DND-41 (cell line): Measurements from ENCODE around the gene RBP7.

ENCODE experiments used
- ATAC-seq: fragments of 200-7000 bp; cut with Tn5 transposase; 3 replicates; pipeline ENCODE4 v1.9.1; 2021; ENCODE audit warnings: low read depth; ENCODE audit not compliant: insufficient read depth
- DNase-seq: peaks from one replicate; pipeline ENCODE4 v3.0.0-alpha.2; 2020
- H2AFZ ChIP-seq: 2 replicates; pipeline ENCODE4 v1.6.0; 2012; ENCODE audit warnings: low read depth, low read length
- H3K27ac ChIP-seq: 2 replicates; pipeline ENCODE4 v1.5.1; 2012; ENCODE audit warnings: low read length, inconsistent platforms
- H3K27me3 ChIP-seq: fragments of 200-600 bp; sonication (generic); 2 replicates; pipeline ENCODE4 v1.6.0; 2012; ENCODE audit warnings: low read length, mild to moderate bottlenecking, inconsistent platforms; ENCODE audit not compliant: insufficient read depth, poor library complexity
- H3K36me3 ChIP-seq: 2 replicates; pipeline ENCODE4 v1.5.1; 2012; ENCODE audit warnings: low read length, inconsistent platforms; ENCODE audit not compliant: insufficient read depth
- H3K4me1 ChIP-seq: 2 replicates; pipeline ENCODE4 v1.5.1; 2012; ENCODE audit warnings: mild to moderate bottlenecking, low read length; ENCODE audit not compliant: insufficient read depth
- H3K4me2 ChIP-seq: 2 replicates; pipeline ENCODE4 v1.6.0; 2012; ENCODE audit warnings: mild to moderate bottlenecking, moderate library complexity, low read length, inconsistent platforms; ENCODE audit not compliant: insufficient read depth
- H3K4me3 ChIP-seq, 2 experiments: fragments of 200-600 bp in 1 of 2; shearing (Covaris generic) in 1 of 2; 2 replicates each; pipeline ENCODE4 v1.5.1; 2012 to 2016; ENCODE audit warnings: inconsistent platforms in 2 of 2, low read length in 2 of 2, mild to moderate bottlenecking in 2 of 2, low read depth in 1 of 2, moderate library complexity in 1 of 2
- H3K79me2 ChIP-seq: 2 replicates; pipeline ENCODE4 v1.6.0; 2012; ENCODE audit warnings: low read length, inconsistent platforms; ENCODE audit not compliant: insufficient read depth
- H3K9ac ChIP-seq: 2 replicates; pipeline ENCODE4 v1.6.0; 2012; ENCODE audit warnings: low read depth, mild to moderate bottlenecking, inconsistent platforms, low read length, moderate library complexity
- H3K9me3 ChIP-seq: 2 replicates; pipeline ENCODE4 v1.5.1; 2012; ENCODE audit warnings: low read length, moderate library complexity, mild to moderate bottlenecking, inconsistent platforms; ENCODE audit not compliant: insufficient read depth, severe bottlenecking
- H4K20me1 ChIP-seq: 2 replicates; pipeline ENCODE4 v1.6.0; 2012; ENCODE audit warnings: low read length; ENCODE audit not compliant: insufficient read depth
- EZH2 ChIP-seq: IDR thresholded peaks from 3 replicates; pipeline ENCODE4 v1.6.1; 2012; ENCODE audit warnings: borderline replicate concordance, low read depth, mild to moderate bottlenecking, moderate library complexity, low read length, inconsistent platforms; ENCODE audit not compliant: severe bottlenecking
- TF ChIP-seq, protein P1 (sequence below): IDR thresholded peaks from 2 replicates; pipeline ENCODE4 v1.5.1; 2012; ENCODE audit warnings: borderline replicate concordance, low read length, moderate library complexity, mild to moderate bottlenecking; ENCODE audit not compliant: poor library complexity, severe bottlenecking; ENCODE audit errors: extremely low read depth

RBP7 gene

DNA sequence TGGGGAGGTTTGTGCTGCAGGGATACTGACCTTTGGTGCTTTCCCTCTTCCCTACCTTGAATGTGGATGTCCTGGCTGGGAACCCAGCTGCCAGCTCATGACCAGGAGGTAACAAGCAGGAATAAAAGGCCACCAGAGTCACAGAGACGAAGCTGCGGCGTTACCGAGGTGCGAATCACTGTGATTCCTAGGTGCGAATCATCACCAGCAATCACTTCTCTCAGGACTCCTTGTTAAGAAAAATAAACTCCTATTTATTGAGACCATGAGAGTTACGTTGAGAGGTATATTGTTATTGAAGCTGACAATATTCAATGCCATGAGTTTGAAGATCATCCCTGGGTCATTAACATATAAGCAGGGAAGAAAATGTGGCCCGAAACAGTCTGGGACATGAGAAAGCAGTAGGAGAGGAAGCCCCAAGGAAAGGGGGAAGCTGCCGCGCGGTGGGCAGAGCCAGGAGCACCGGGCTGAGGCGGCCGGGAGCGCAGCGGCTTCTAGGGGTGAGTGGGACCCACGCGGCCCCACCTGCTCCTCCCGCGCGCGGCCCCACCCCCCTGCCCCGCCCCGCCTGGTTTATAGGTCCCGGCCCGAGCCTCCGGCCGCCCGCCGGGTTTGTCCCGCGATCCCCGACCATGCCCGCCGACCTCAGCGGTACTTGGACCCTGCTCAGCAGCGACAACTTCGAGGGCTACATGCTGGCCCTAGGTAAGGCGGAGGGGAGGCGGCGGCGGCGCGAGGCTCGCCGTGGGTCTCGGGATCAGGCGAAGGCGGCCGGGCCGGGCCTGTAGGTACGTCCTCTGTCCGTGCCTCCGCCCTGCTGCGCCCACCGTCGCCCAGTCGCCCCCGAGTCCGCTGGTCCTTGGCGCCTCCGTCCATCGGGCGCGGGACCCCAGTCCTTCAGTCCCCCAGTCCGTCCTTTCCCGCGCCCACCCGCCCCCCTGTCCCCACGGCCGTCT is at the start of gene RBP7:
Gene RBP7 (plus strand): TSS at position 605 of the 959 bp plus-strand sequence. CDS start 31 bp downstream, at position 636.
- no peak within 1 kb of the TSS for H3K4me3 ChIP-seq
- TF ChIP-seq, protein P1, sequence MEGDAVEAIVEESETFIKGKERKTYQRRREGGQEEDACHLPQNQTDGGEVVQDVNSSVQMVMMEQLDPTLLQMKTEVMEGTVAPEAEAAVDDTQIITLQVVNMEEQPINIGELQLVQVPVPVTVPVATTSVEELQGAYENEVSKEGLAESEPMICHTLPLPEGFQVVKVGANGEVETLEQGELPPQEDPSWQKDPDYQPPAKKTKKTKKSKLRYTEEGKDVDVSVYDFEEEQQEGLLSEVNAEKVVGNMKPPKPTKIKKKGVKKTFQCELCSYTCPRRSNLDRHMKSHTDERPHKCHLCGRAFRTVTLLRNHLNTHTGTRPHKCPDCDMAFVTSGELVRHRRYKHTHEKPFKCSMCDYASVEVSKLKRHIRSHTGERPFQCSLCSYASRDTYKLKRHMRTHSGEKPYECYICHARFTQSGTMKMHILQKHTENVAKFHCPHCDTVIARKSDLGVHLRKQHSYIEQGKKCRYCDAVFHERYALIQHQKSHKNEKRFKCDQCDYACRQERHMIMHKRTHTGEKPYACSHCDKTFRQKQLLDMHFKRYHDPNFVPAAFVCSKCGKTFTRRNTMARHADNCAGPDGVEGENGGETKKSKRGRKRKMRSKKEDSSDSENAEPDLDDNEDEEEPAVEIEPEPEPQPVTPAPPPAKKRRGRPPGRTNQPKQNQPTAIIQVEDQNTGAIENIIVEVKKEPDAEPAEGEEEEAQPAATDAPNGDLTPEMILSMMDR = no peak
- no peak for TF ChIP-seq EZH2
- no peaks in the 10 kb centered on the region for H3K9me3 ChIP-seq
- H3K36me3 ChIP-seq = no peaks in the 10 kb centered on the region
- no peak within 1 kb of the TSS for H3K4me2 ChIP-seq
- no peaks in the 10 kb centered on the region for H3K79me2 ChIP-seq
- no peak within 1 kb of the TSS for H2AFZ ChIP-seq
- DNase-seq (no peak), ATAC-seq (no peak)
- no peak within 1 kb of the TSS for H3K27ac ChIP-seq
- H3K27me3 ChIP-seq = no peaks in the 10 kb centered on the region
- H4K20me1 ChIP-seq = no peaks in the 10 kb centered on the region
- H3K9ac ChIP-seq = no peak within 1 kb of the TSS
- H3K4me1 ChIP-seq = no peaks in the 10 kb centered on the region

DNA sequence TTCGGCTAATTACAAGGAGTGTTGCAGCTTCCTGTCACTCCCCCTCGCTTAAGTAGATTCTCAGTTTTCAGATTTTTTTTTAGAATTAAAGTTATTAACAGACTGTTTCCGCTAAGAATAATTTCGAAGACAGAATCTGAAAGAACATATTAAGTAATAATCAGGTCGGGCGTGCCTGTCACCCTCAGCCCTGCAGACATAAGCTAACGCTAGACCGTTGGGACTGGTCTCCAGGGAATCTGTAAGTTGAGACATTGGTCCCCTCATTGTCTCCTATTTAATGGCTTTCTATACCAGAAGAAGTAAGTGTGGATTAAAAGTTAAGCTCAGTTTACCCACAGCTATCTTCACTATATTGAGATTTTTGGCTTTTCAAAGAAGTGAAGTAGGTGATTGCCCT is 39.3 kb upstream of the RBP7 start:
- Histone ChIP-seq H3K36me3 (no peaks in the 10 kb centered on the region), H3K9me3 (no peaks in the 10 kb centered on the region), H3K27ac (no peak overlapping the region), H3K79me2 (no peaks in the 10 kb centered on the region), H3K9ac (no peak overlapping the region), H2AFZ (no peak overlapping the region), H3K4me1 (no peaks in the 10 kb centered on the region), H4K20me1 (no peaks in the 10 kb centered on the region), H3K4me3 (no peak overlapping the region), H3K27me3 (no peaks in the 10 kb centered on the region), H3K4me2 (no peak overlapping the region)
- DNase-seq (no peak), ATAC-seq (no peak)
- TF ChIP-seq EZH2 = no peak
- TF ChIP-seq, protein P1 = no peak

DNA sequence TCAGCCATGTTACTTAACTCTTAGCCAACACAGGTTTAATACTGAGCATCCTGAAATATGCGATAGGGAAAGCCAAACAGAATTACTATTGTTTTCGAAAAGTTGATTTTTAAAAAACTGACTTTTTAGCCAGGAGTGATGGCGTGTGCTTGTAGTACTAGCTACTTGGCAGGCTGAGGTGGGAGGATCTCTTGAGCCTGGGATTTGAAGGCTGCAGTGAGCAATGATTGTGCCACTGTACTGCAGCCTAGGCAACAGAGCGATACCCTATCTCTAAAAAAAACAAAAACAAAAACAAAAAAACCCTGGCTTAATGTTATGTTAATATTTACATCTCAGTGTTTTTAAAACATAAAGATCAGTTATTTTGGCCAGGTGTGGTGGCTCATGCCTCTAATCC is 37.0 kb upstream of the RBP7 start:
- Histone ChIP-seq H3K9me3 (no peaks in the 10 kb centered on the region), H3K9ac (no peak overlapping the region), H3K4me1 (no peaks in the 10 kb centered on the region), H3K27me3 (no peaks in the 10 kb centered on the region), H3K36me3 (no peaks in the 10 kb centered on the region), H4K20me1 (no peaks in the 10 kb centered on the region), H3K27ac (no peak overlapping the region), H3K4me3 (no peak overlapping the region), H3K79me2 (no peaks in the 10 kb centered on the region), H3K4me2 (no peak overlapping the region), H2AFZ (no peak overlapping the region)
- ATAC-seq (no peak), DNase-seq (no peak)
- TF ChIP-seq EZH2 = no peak
- TF ChIP-seq, protein P1 = no peak
